ENCODE results near the gene GDPD5. TPM values are rescaled to one million over a fixed set of nuclear protein-coding genes. Genes with fewer than 3 reads are reported as not detected.
A peak's percentile ranks its signal among the peaks of the same experiment; 100 is the strongest.

The GDPD5 gene
- total RNA-seq, 4 donors from 2014 or later: 5.1 to 9.3 (median 8.4) TPM

- H3K4me3 ChIP-seq: peak within 1 kb of the TSS; percentile 66 to 73 (median 72)
- H3K4me1 ChIP-seq: peaks cover 13 to 44% (median 28%) of the 10 kb centered on the region in 4 donors
- intact Hi-C loops (cut with DNase I): loop anchor here (5.0 kb wide), 1 partner anchor 128 kb away; the partner anchor contains the start of gene GDPD5
- TF ChIP-seq POLR2A (IDR thresholded peaks at IDR 0.05; ENCODE audit: low read depth) (peak; percentile 84), EP300 (IDR thresholded peaks at IDR 0.05) (no peak), POLR2AphosphoS5 (IDR thresholded peaks at IDR 0.05) (peak; percentile 99 to 100), CTCF (IDR thresholded peaks at IDR 0.05) (peak in 1 of 3 experiments; percentile 27)
- no peaks in the 10 kb centered on the region for H3K27me3 ChIP-seq
- under 1% methylated on average over 32 of the region's 55 CpGs for WGBS
- H3K36me3 ChIP-seq: peaks cover 34 to 39% (median 38%) of the 10 kb centered on the region in 4 donors
- no peaks in the 10 kb centered on the region for H3K9me3 ChIP-seq
- peak; percentile 98 for DNase-seq (ENCODE audit: extremely low spot score)
- peak within 1 kb of the TSS; percentile 89 to 94 (median 90) for H3K27ac ChIP-seq (replicated peaks in 1 of 4)
These were observed 126.2 kb downstream of the GDPD5 start, which contains the start of gene RPS3 for GRCh38 chr11:75399344-75400145. RPS3 (plus strand) TSS chr11:75399518; CDS start chr11:75399548, 30 bp downstream.

- intact Hi-C loops (cut with DNase I): loop anchor here (5.0 kb wide), 1 partner anchor 128 kb away; the partner anchor contains the start of gene GDPD5
- DNase-seq (ENCODE audit: extremely low spot score): no peak
- Histone ChIP-seq H3K4me3 (peak overlapping the region in 2 of 4 donors; percentile 66 to 72), H3K27me3 (no peaks in the 10 kb centered on the region), H3K36me3 (peaks cover 27 to 33% (median 32%) of the 10 kb centered on the region in 4 donors), H3K27ac (replicated peaks in 1 of 4) (peak overlapping the region in 1 of 4 donors; percentile 90), H3K4me1 (peaks cover 13 to 44% (median 28%) of the 10 kb centered on the region in 4 donors), H3K9me3 (no peaks in the 10 kb centered on the region)
- WGBS: 78% methylated on average over 8 of the region's 8 CpGs
- TF ChIP-seq EP300 (IDR thresholded peaks at IDR 0.05): no peak
- no peak for TF ChIP-seq POLR2A (IDR thresholded peaks at IDR 0.05; ENCODE audit: low read depth)
- TF ChIP-seq CTCF (IDR thresholded peaks at IDR 0.05): no peak
- TF ChIP-seq POLR2AphosphoS5 (IDR thresholded peaks at IDR 0.05): no peak
These were observed 126.8 kb downstream of the GDPD5 start for GRCh38 chr11:75398906-75399305.

- no peaks in the 10 kb centered on the region for H3K36me3 ChIP-seq
- peaks cover 0 to 5% (median 0%) of the 10 kb centered on the region in 4 donors for H3K4me1 ChIP-seq
- H3K27ac ChIP-seq (replicated peaks in 1 of 4): no peak overlapping the region
- intact Hi-C loops (cut with DNase I): loop anchor here (5.0 kb wide), 1 partner anchor 48 kb away; no protein-coding TSS in a partner anchor
- H3K27me3 ChIP-seq: no peaks in the 10 kb centered on the region
- TF ChIP-seq POLR2AphosphoS5 (IDR thresholded peaks at IDR 0.05) (no peak), CTCF (IDR thresholded peaks at IDR 0.05) (no peak), POLR2A (IDR thresholded peaks at IDR 0.05; ENCODE audit: low read depth) (no peak), EP300 (IDR thresholded peaks at IDR 0.05) (no peak)
- no peak for DNase-seq (ENCODE audit: extremely low spot score)
- no peak overlapping the region for H3K4me3 ChIP-seq
- no peaks in the 10 kb centered on the region for H3K9me3 ChIP-seq
- 82% methylated on average over 8 of the region's 8 CpGs for WGBS
These were observed 131.5 kb downstream of the GDPD5 start for GRCh38 chr11:75394085-75394840.

GRCh38 chr11:75389925-75390324 lies 135.8 kb downstream of the GDPD5 start:
- Histone ChIP-seq H3K9me3 (no peaks in the 10 kb centered on the region), H3K27ac (replicated peaks in 1 of 4) (no peak overlapping the region), H3K4me3 (no peak overlapping the region), H3K27me3 (no peaks in the 10 kb centered on the region), H3K4me1 (peaks cover 7 to 10% (median 8%) of the 10 kb centered on the region in 4 donors), H3K36me3 (no peaks in the 10 kb centered on the region)
- no peak for DNase-seq (ENCODE audit: extremely low spot score)
- intact Hi-C loops (cut with DNase I): loop anchor here (5.0 kb wide), 2 partner anchors 52 to 142 kb away; no protein-coding TSS in a partner anchor
- WGBS: 95% methylated on average over 7 of the region's 7 CpGs
- TF ChIP-seq POLR2AphosphoS5 (IDR thresholded peaks at IDR 0.05): no peak
- no peak for TF ChIP-seq CTCF (IDR thresholded peaks at IDR 0.05)
- TF ChIP-seq EP300 (IDR thresholded peaks at IDR 0.05): no peak
- TF ChIP-seq POLR2A (IDR thresholded peaks at IDR 0.05; ENCODE audit: low read depth): no peak
